Fibroblast of lung (primary cell): ENCODE results near the gene GNAI1. TPM values are rescaled to one million over a fixed set of nuclear protein-coding genes. Genes with fewer than 3 reads are reported as not detected.

Experiments
- DNase-seq, 2 donors: peaks; one replicate each; pipeline versions ENCODE4 v3.0.0 to v3.0.0-alpha.2; 2010; ENCODE audit warnings: low read depth in 2 of 2
- H2AFZ ChIP-seq: 2 replicates; pipeline ENCODE4 v1.5.1; 2012; ENCODE audit warnings: low read length, control low read depth, inconsistent platforms
- H3K27ac ChIP-seq: 2 replicates; pipeline ENCODE4 v1.5.1; 2011; ENCODE audit warnings: low read length, control low read depth; ENCODE audit not compliant: insufficient read depth
- H3K27me3 ChIP-seq: 2 replicates; pipeline ENCODE4 v1.5.1; 2011; ENCODE audit warnings: mild to moderate bottlenecking, low read length; ENCODE audit not compliant: control insufficient read depth, insufficient read depth
- H3K36me3 ChIP-seq: 2 replicates; pipeline ENCODE4 v1.5.1; 2011; ENCODE audit warnings: low read length; ENCODE audit not compliant: control insufficient read depth, insufficient read depth
- H3K4me1 ChIP-seq: 2 replicates; pipeline ENCODE4 v1.5.1; 2011; ENCODE audit warnings: low read length; ENCODE audit not compliant: control insufficient read depth, insufficient read depth; ENCODE audit errors: extremely low read depth
- H3K4me2 ChIP-seq: 2 replicates; pipeline ENCODE4 v1.5.1; 2011; ENCODE audit warnings: low read length, control low read depth; ENCODE audit not compliant: insufficient read depth; ENCODE audit errors: extremely low read depth
- H3K4me3 ChIP-seq, 4 experiments: fragments of 200-600 bp in 1 of 4; sonication (generic) in 1 of 4; replicated peaks in 1 of 4; 2 replicates each; pipeline ENCODE4 v1.5.1; 2011 to 2016; ENCODE audit warnings: low read length in 4 of 4, low read depth in 3 of 4, mild to moderate bottlenecking in 3 of 4, control low read depth in 2 of 4, inconsistent platforms in 1 of 4, mixed read lengths in 1 of 4; ENCODE audit not compliant: insufficient read depth in 1 of 4; ENCODE audit errors: control extremely low read depth in 1 of 4
- H3K79me2 ChIP-seq: 2 replicates; pipeline ENCODE4 v1.5.1; 2012; ENCODE audit warnings: mild to moderate bottlenecking, low read length, inconsistent platforms; ENCODE audit not compliant: control insufficient read depth, insufficient read depth
- H3K9ac ChIP-seq: 2 replicates; pipeline ENCODE4 v1.5.1; 2011; ENCODE audit warnings: mild to moderate bottlenecking, low read length, control low read depth; ENCODE audit not compliant: insufficient read depth
- H3K9me3 ChIP-seq: 2 replicates; pipeline ENCODE4 v1.5.1; 2012; ENCODE audit warnings: low read depth, low read length; ENCODE audit not compliant: control insufficient read depth, insufficient read depth
- H4K20me1 ChIP-seq: 2 replicates; pipeline ENCODE4 v1.5.1; 2011; ENCODE audit warnings: low read length; ENCODE audit not compliant: control insufficient read depth, insufficient read depth; ENCODE audit errors: extremely low read depth
- CTCF ChIP-seq, 2 donors: IDR thresholded peaks in 1 of 2; conservative IDR thresholded peaks in 1 of 2; 1 replicate in 1 of 2; 2 replicates in 1 of 2; pipeline ENCODE4 v1.5.1; 2011 to 2012; ENCODE audit warnings: low read length in 2 of 2, control low read depth in 1 of 2, inconsistent platforms in 1 of 2, low read depth in 1 of 2, mild to moderate bottlenecking in 1 of 2
- EZH2 ChIP-seq: IDR thresholded peaks from 2 replicates; pipeline ENCODE4 v1.5.1; 2012; ENCODE audit warnings: low read length, control low read depth, mild to moderate bottlenecking; ENCODE audit errors: missing control alignments
- polyA plus RNA-seq, 2 donors: library from polyadenylated mRNA; depleted of rRNA in 1 of 2; stranded (reverse) in 1 of 2; unstranded in 1 of 2; fragments of >200 nt; gene quantifications; 2 replicates each; pipeline ENCODE4 v1.2.1, GENCODE V29; 2011 to 2012; ENCODE audit warnings: missing spikeins in 1 of 2
- total RNA-seq: library from RNA; depleted of rRNA; stranded (reverse); fragments of >200 nt; gene quantifications from 2 replicates; pipeline ENCODE4 v1.2.1, GENCODE V29; 2014

The GNAI1 gene
- total and polyA plus RNA-seq, 2 donors (not counting 1 experiment from before 2014, with no cell fraction given): 68.9 to 81.8 TPM

- no peak overlapping the region for H3K27ac ChIP-seq
- TF ChIP-seq CTCF (conservative IDR thresholded peaks at IDR 0.05 in 1 of 2, IDR thresholded peaks at IDR 0.05 in 1 of 2; ENCODE audit: low read depth in 1 of 2, low read length in 2 of 2): no peak
- TF ChIP-seq EZH2: no peak
- H3K36me3 ChIP-seq: no peaks in the 10 kb centered on the region
- H3K4me1 ChIP-seq: peaks cover 2% of the 10 kb centered on the region
- no peak overlapping the region for H3K4me3 ChIP-seq
- H3K79me2 ChIP-seq: peaks cover 15% of the 10 kb centered on the region
- H4K20me1 ChIP-seq: no peaks in the 10 kb centered on the region
- H3K4me2 ChIP-seq: no peak overlapping the region
- H3K9me3 ChIP-seq: no peaks in the 10 kb centered on the region
- no peak overlapping the region for H3K9ac ChIP-seq
- H3K27me3 ChIP-seq: no peaks in the 10 kb centered on the region
- no peak for DNase-seq
- no peak overlapping the region for H2AFZ ChIP-seq
These were observed 55.0 kb downstream of the GNAI1 start for GRCh38 chr7:80189638-80190037.

- Histone ChIP-seq H3K4me1 (no peaks in the 10 kb centered on the region), H3K9ac (no peak overlapping the region), H3K4me3 (no peak overlapping the region), H3K9me3 (no peaks in the 10 kb centered on the region), H3K36me3 (no peaks in the 10 kb centered on the region), H3K27me3 (no peaks in the 10 kb centered on the region), H3K4me2 (no peak overlapping the region), H4K20me1 (no peaks in the 10 kb centered on the region), H2AFZ (no peak overlapping the region), H3K79me2 (no peaks in the 10 kb centered on the region), H3K27ac (no peak overlapping the region)
- TF ChIP-seq EZH2: no peak
- TF ChIP-seq CTCF (conservative IDR thresholded peaks at IDR 0.05 in 1 of 2, IDR thresholded peaks at IDR 0.05 in 1 of 2; ENCODE audit: low read depth in 1 of 2, low read length in 2 of 2): no peak
- DNase-seq: no peak
These were observed 63.0 kb downstream of the GNAI1 start for GRCh38 chr7:80197627-80198026.

- DNase-seq: no peak
- Histone ChIP-seq H2AFZ (no peak overlapping the region), H4K20me1 (no peaks in the 10 kb centered on the region), H3K4me2 (no peak overlapping the region), H3K79me2 (no peaks in the 10 kb centered on the region), H3K9me3 (no peaks in the 10 kb centered on the region), H3K4me3 (no peak overlapping the region), H3K9ac (no peak overlapping the region), H3K4me1 (no peaks in the 10 kb centered on the region), H3K27ac (no peak overlapping the region), H3K36me3 (no peaks in the 10 kb centered on the region), H3K27me3 (no peaks in the 10 kb centered on the region)
- TF ChIP-seq EZH2 (no peak), CTCF (conservative IDR thresholded peaks at IDR 0.05 in 1 of 2, IDR thresholded peaks at IDR 0.05 in 1 of 2; ENCODE audit: low read depth in 1 of 2, low read length in 2 of 2) (no peak)
These were observed 64.4 kb downstream of the GNAI1 start for GRCh38 chr7:80199051-80199450.
